ENCODE measurements around the gene RGS7.
"Not testable (repeated sequence)": the region's sequence is repeated elsewhere in the genome, so short reads cannot be mapped to it uniquely, and the experiment has no call there.

RGS7 gene

GRCh38 chr1:241228339-241228738 lies 128.7 kb downstream of the RGS7 start:
- Histone ChIP-seq H3K4me3 (no peak overlapping the region), H3K27ac (no peak overlapping the region)
- DNase-seq (ENCODE audit: low spot score): no peak
- TF ChIP-seq CTCF (IDR thresholded peaks at IDR 0.05): no peak

GRCh38 chr1:241225741-241226140 lies 131.3 kb downstream of the RGS7 start:
- H3K4me3 ChIP-seq: no peak overlapping the region
- no peak for TF ChIP-seq CTCF (IDR thresholded peaks at IDR 0.05)
- DNase-seq (ENCODE audit: low spot score): no peak
- H3K27ac ChIP-seq: no peak overlapping the region

- not testable (repeated sequence) for DNase-seq (ENCODE audit: low spot score); H3K27ac ChIP-seq; H3K4me3 ChIP-seq
These were observed 132.8 kb downstream of the RGS7 start for GRCh38 chr1:241224189-241224588.

GRCh38 chr1:241222813-241223212 lies 134.2 kb downstream of the RGS7 start:
- not testable (repeated sequence) for H3K4me3 ChIP-seq; DNase-seq (ENCODE audit: low spot score); H3K27ac ChIP-seq

- no peak for DNase-seq (ENCODE audit: low spot score)
- TF ChIP-seq CTCF (IDR thresholded peaks at IDR 0.05): no peak
- no peak overlapping the region for H3K4me3 ChIP-seq
- H3K27ac ChIP-seq: no peak overlapping the region
These were observed 135.7 kb downstream of the RGS7 start for GRCh38 chr1:241221319-241221718.

GRCh38 chr1:241220913-241221312 lies 136.1 kb downstream of the RGS7 start:
- not testable (repeated sequence) for H3K4me3 ChIP-seq; H3K27ac ChIP-seq; DNase-seq (ENCODE audit: low spot score)

- no peak for TF ChIP-seq CTCF (IDR thresholded peaks at IDR 0.05)
- Histone ChIP-seq H3K4me3 (no peak overlapping the region), H3K27ac (no peak overlapping the region)
- DNase-seq (ENCODE audit: low spot score): no peak
These were observed 137.6 kb downstream of the RGS7 start for GRCh38 chr1:241219449-241219848.

- DNase-seq (ENCODE audit: low spot score): no peak
- Histone ChIP-seq H3K27ac (no peak overlapping the region), H3K4me3 (no peak overlapping the region)
- TF ChIP-seq CTCF (IDR thresholded peaks at IDR 0.05): no peak
These were observed 139.5 kb downstream of the RGS7 start for GRCh38 chr1:241217516-241217915.

- TF ChIP-seq CTCF (IDR thresholded peaks at IDR 0.05): no peak
- H3K27ac ChIP-seq: no peak overlapping the region
- no peak overlapping the region for H3K4me3 ChIP-seq
- DNase-seq (ENCODE audit: low spot score): no peak
These were observed 141.3 kb downstream of the RGS7 start for GRCh38 chr1:241215683-241216082.

Data from coronary artery (tissue), 2 donors.